ENCODE data around the gene ZNF43.

DNA sequence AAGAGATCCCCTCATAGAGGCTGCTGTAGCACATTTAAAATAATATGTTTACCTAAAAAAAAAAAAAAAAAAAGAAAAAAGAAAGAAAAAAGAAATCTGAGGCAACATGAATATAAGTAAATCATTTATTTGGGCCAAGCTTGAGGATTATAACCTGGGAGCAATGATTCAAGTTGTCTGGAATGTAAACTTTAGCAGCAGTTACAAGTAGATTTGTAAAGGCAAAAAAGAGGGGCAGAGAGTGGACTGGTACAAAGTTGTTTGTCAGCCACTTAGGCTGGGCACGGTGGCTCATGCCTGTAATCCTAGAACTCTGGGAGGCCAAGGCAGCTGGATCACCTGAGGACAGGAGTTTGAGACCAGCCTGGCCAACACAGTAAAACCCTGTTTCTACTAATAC, 11.3 kb downstream of the ZNF43 start:
- no peak for TF ChIP-seq POLR2A (IDR thresholded peaks at IDR 0.05; ENCODE audit: low read depth, low read length)
- TF ChIP-seq TAF1 (IDR thresholded peaks at IDR 0.05; ENCODE audit: borderline replicate concordance, low read depth, low read length): no peak
- TF ChIP-seq POLR2AphosphoS5 (IDR thresholded peaks at IDR 0.05; ENCODE audit: low read depth, low read length): no peak
